HEK293T (cell line): ENCODE results near the gene ATP2C1.

ENCODE experiments used
- BHLHE40 ChIP-seq: fragments of 450-650 bp; IDR thresholded peaks from 2 replicates; pipeline ENCODE4 v1.6.1; 2016; ENCODE audit warnings: mild to moderate bottlenecking, moderate library complexity, borderline replicate concordance
- FOXK2 ChIP-seq: fragments of 450-650 bp; IDR thresholded peaks from 2 replicates; pipeline ENCODE4 v1.6.1; 2016; ENCODE audit warnings: mild to moderate bottlenecking
- FOXM1 ChIP-seq: fragments of 450-650 bp; IDR thresholded peaks from 2 replicates; pipeline ENCODE4 v1.6.1; 2017; ENCODE audit warnings: mild to moderate bottlenecking, borderline replicate concordance
- HDGF ChIP-seq: fragments of 450-650 bp; IDR thresholded peaks from 2 replicates; pipeline ENCODE4 v1.6.1; 2017; ENCODE audit warnings: antibody characterized with exemption, borderline replicate concordance
- PKNOX1 ChIP-seq: fragments of 450-650 bp; IDR thresholded peaks from 2 replicates; pipeline ENCODE4 v1.6.1; 2016
- SUZ12 ChIP-seq: fragments of 450-650 bp; IDR thresholded peaks from 2 replicates; pipeline ENCODE4 v1.6.1; 2016; ENCODE audit warnings: mild to moderate bottlenecking
- ZNF384 ChIP-seq: fragments of 450-650 bp; IDR thresholded peaks from 2 replicates; pipeline ENCODE4 v1.6.1; 2016

GRCh38 chr3:130844462-130844861 is 49.4 kb upstream of the ATP2C1 start:
- TF ChIP-seq PKNOX1 (no peak), FOXM1 (no peak), FOXK2 (no peak), BHLHE40 (no peak), ZNF384 (no peak), SUZ12 (no peak), HDGF (no peak)
